Testis (tissue), 2 donors: ENCODE data around the gene HRH1.

ENCODE experiments used
- POLR2A ChIP-seq: fragments of 450-650 bp; IDR thresholded peaks from one replicate; pipeline ENCODE4 v1.6.1; 2017; ENCODE audit warnings: antibody characterized with exemption, mild to moderate bottlenecking, moderate library complexity
- TF ChIP-seq, protein P1 (sequence below), 3 experiments: fragments of 450-650 bp in 2 of 3; fragments of 200-600 bp in 1 of 3; sonication (generic) in 1 of 3; IDR thresholded peaks; one replicate each; pipeline ENCODE4 v1.5.1; 2016 to 2019; ENCODE audit warnings: antibody characterized with exemption in 3 of 3, mild to moderate bottlenecking in 2 of 3, moderate library complexity in 1 of 3

DNA sequence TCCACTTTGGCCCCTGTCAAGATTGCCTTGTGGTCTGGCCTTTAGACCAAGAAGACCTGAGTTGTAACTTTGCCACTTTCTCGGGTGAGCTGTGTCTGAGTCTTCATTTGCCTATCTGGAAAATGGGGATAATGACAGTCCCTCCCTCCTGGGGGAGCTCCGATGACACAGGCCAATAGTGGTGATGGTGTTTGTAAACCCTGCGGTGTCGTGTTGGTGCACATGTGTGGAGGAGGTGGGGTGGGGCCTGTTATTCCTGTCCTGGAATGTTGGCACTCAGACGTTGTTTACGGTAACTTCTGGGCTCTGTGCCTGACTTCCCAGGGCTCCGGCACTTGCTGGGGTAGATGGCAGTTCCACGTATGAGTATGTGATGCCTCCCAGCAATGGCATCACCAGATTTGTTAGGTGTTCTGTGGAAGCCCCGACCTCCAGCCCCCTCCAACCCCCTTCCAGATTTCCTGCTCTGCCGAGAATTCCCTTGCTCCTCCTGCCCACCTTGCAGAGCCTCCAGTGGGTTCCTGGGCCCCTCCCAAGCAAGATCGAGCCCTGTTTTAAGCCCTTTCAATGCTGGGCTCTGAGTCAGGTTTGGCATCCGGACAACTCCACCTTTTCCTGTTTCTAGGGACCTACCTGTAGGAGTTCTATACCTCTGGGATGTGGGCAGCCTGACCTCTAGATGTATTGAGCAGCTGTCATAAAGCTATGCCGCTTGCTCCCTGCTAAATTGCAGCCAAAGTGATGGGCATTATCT lies 31.4 kb downstream of the HRH1 start:
- TF ChIP-seq POLR2A: no peak
- TF ChIP-seq, protein P1, sequence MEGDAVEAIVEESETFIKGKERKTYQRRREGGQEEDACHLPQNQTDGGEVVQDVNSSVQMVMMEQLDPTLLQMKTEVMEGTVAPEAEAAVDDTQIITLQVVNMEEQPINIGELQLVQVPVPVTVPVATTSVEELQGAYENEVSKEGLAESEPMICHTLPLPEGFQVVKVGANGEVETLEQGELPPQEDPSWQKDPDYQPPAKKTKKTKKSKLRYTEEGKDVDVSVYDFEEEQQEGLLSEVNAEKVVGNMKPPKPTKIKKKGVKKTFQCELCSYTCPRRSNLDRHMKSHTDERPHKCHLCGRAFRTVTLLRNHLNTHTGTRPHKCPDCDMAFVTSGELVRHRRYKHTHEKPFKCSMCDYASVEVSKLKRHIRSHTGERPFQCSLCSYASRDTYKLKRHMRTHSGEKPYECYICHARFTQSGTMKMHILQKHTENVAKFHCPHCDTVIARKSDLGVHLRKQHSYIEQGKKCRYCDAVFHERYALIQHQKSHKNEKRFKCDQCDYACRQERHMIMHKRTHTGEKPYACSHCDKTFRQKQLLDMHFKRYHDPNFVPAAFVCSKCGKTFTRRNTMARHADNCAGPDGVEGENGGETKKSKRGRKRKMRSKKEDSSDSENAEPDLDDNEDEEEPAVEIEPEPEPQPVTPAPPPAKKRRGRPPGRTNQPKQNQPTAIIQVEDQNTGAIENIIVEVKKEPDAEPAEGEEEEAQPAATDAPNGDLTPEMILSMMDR (IDR thresholded peaks at IDR 0.05): no peak
